ENCODE data around the gene IL24.

Gene IL24

GRCh38 chr1:206866062-206866461, 31.2 kb upstream of the IL24 start:
- no peak for DNase-seq (ENCODE audit: low spot score)
- TF ChIP-seq CTCF (IDR thresholded peaks at IDR 0.05; ENCODE audit: extremely low read depth, insufficient read depth, missing control alignments) = no peak
- in situ Hi-C loops (cut with MboI; ENCODE audit: low pct_unique_long_range_greater_than_20kb, low sequenced_read_pairs, unreplicated experiment) = no loop called here

- no peak for DNase-seq (ENCODE audit: low spot score)
- no peak for TF ChIP-seq CTCF (IDR thresholded peaks at IDR 0.05; ENCODE audit: extremely low read depth, insufficient read depth, missing control alignments)
- in situ Hi-C loops (cut with MboI; ENCODE audit: low pct_unique_long_range_greater_than_20kb, low sequenced_read_pairs, unreplicated experiment) = no loop called here
Measured at GRCh38 chr1:206867239-206867638, 30.0 kb upstream of the IL24 start.

- DNase-seq (ENCODE audit: low spot score) = no peak
- TF ChIP-seq CTCF (IDR thresholded peaks at IDR 0.05; ENCODE audit: extremely low read depth, insufficient read depth, missing control alignments) = no peak
- in situ Hi-C loops (cut with MboI; ENCODE audit: low pct_unique_long_range_greater_than_20kb, low sequenced_read_pairs, unreplicated experiment) = no loop called here
Measured at GRCh38 chr1:206867716-206868115, 29.5 kb upstream of the IL24 start.

- no peak for DNase-seq (ENCODE audit: low spot score)
- in situ Hi-C loops (cut with MboI; ENCODE audit: low pct_unique_long_range_greater_than_20kb, low sequenced_read_pairs, unreplicated experiment) = no loop called here
- TF ChIP-seq CTCF (IDR thresholded peaks at IDR 0.05; ENCODE audit: extremely low read depth, insufficient read depth, missing control alignments) = no peak
Measured at GRCh38 chr1:206868264-206868663, 29.0 kb upstream of the IL24 start.

- DNase-seq (ENCODE audit: low spot score) = no peak
- no peak for TF ChIP-seq CTCF (IDR thresholded peaks at IDR 0.05; ENCODE audit: extremely low read depth, insufficient read depth, missing control alignments)
- in situ Hi-C loops (cut with MboI; ENCODE audit: low pct_unique_long_range_greater_than_20kb, low sequenced_read_pairs, unreplicated experiment) = no loop called here
Measured at GRCh38 chr1:206872139-206872538, 25.1 kb upstream of the IL24 start.

GRCh38 chr1:206873603-206874188, 23.5 kb upstream of the IL24 start:
- TF ChIP-seq CTCF (IDR thresholded peaks at IDR 0.05; ENCODE audit: extremely low read depth, insufficient read depth, missing control alignments) = no peak
- DNase-seq (ENCODE audit: low spot score) = no peak
- in situ Hi-C loops (cut with MboI; ENCODE audit: low pct_unique_long_range_greater_than_20kb, low sequenced_read_pairs, unreplicated experiment) = no loop called here
